H9 (cell line): ENCODE measurements around the gene MYO5B. TPM values are rescaled to one million over a fixed set of nuclear protein-coding genes. Genes with fewer than 3 reads are reported as not detected.

Experiments
- DNase-seq: peaks from one replicate; pipeline ENCODE4 v3.0.0-alpha.2; 2017
- H2AFZ ChIP-seq: one replicate; pipeline ENCODE4 v1.6.1; 2013; ENCODE audit warnings: mild to moderate bottlenecking, low read length, control low read depth, moderate library complexity
- H2AK5ac ChIP-seq: 2 replicates; pipeline ENCODE4 v1.6.1; 2013; ENCODE audit warnings: low read length, control low read depth, mixed read lengths; ENCODE audit not compliant: insufficient read length
- H2BK120ac ChIP-seq: one replicate; pipeline ENCODE4 v1.6.1; 2013; ENCODE audit warnings: low read depth, mild to moderate bottlenecking, low read length, control low read depth, inconsistent platforms; ENCODE audit not compliant: poor library complexity, severe bottlenecking
- H2BK12ac ChIP-seq: 2 replicates; pipeline ENCODE4 v1.6.1; 2013; ENCODE audit warnings: low read length, control low read depth, mixed read lengths, low read depth; ENCODE audit not compliant: insufficient read length
- H2BK15ac ChIP-seq: 2 replicates; pipeline ENCODE4 v1.6.1; 2013; ENCODE audit warnings: low read depth, low read length, control low read depth
- H2BK20ac ChIP-seq: one replicate; pipeline ENCODE4 v1.6.1; 2013; ENCODE audit warnings: low read depth, mild to moderate bottlenecking, low read length, control low read depth, inconsistent platforms; ENCODE audit not compliant: poor library complexity, severe bottlenecking
- H2BK5ac ChIP-seq: 2 replicates; pipeline ENCODE4 v1.6.1; 2013; ENCODE audit warnings: low read length, control low read depth, mixed read lengths; ENCODE audit not compliant: insufficient read length
- H3K14ac ChIP-seq: 2 replicates; pipeline ENCODE4 v1.6.1; 2013; ENCODE audit warnings: low read length, control low read depth; ENCODE audit not compliant: insufficient read depth
- H3K18ac ChIP-seq: 2 replicates; pipeline ENCODE4 v1.6.1; 2013; ENCODE audit warnings: low read depth, mild to moderate bottlenecking, mixed read lengths, low read length, control low read depth; ENCODE audit not compliant: insufficient read length
- H3K23ac ChIP-seq: 2 replicates; pipeline ENCODE4 v1.6.1; 2013; ENCODE audit warnings: low read length, control low read depth, mixed read lengths, low read depth; ENCODE audit not compliant: insufficient read length
- H3K23me2 ChIP-seq: 2 replicates; pipeline ENCODE4 v1.6.1; 2013; ENCODE audit warnings: low read depth, mild to moderate bottlenecking, mixed read lengths, low read length, control low read depth; ENCODE audit not compliant: insufficient read length, poor library complexity, severe bottlenecking
- H3K27ac ChIP-seq: 2 replicates; pipeline ENCODE4 v1.5.1; 2013; ENCODE audit warnings: low read length, control low read depth, mixed read lengths, low read depth; ENCODE audit not compliant: insufficient read length
- H3K27me3 ChIP-seq: 2 replicates; pipeline ENCODE4 v1.6.1; 2013; ENCODE audit warnings: low read length, control low read depth, inconsistent platforms; ENCODE audit not compliant: insufficient read depth
- H3K4ac ChIP-seq: 2 replicates; pipeline ENCODE4 v1.6.1; 2013; ENCODE audit warnings: low read depth, mild to moderate bottlenecking, control low read depth, inconsistent platforms, low read length, moderate library complexity
- H3K4me1 ChIP-seq: 2 replicates; pipeline ENCODE4 v1.6.1; 2013; ENCODE audit warnings: low read length, control low read depth, inconsistent platforms; ENCODE audit not compliant: insufficient read depth
- H3K4me2 ChIP-seq: 2 replicates; pipeline ENCODE4 v1.6.1; 2013; ENCODE audit warnings: low read length, control low read depth, mixed read lengths; ENCODE audit not compliant: insufficient read length, insufficient read depth
- H3K56ac ChIP-seq: 2 replicates; pipeline ENCODE4 v1.6.1; 2013; ENCODE audit warnings: low read depth, mild to moderate bottlenecking, mixed read lengths, low read length, control low read depth; ENCODE audit not compliant: insufficient read length
- H3K79me1 ChIP-seq: 2 replicates; pipeline ENCODE4 v1.6.1; 2013; ENCODE audit warnings: low read depth, mild to moderate bottlenecking, moderate library complexity, low read length, control low read depth, inconsistent platforms; ENCODE audit not compliant: insufficient read depth, poor library complexity, severe bottlenecking
- H3K79me2 ChIP-seq: 2 replicates; pipeline ENCODE4 v1.6.1; 2013; ENCODE audit warnings: low read length, control low read depth, inconsistent platforms; ENCODE audit not compliant: insufficient read depth
- H3K9ac ChIP-seq: 2 replicates; pipeline ENCODE4 v1.6.1; 2013; ENCODE audit warnings: low read length, control low read depth, mixed read lengths; ENCODE audit not compliant: insufficient read length; ENCODE audit errors: extremely low read depth
- H3K9me3 ChIP-seq: one replicate; pipeline ENCODE4 v1.6.1; 2013; ENCODE audit warnings: low read depth, low read length, inconsistent platforms; ENCODE audit not compliant: control insufficient read depth
- H3T11ph ChIP-seq: one replicate; pipeline ENCODE4 v1.6.1; 2013; ENCODE audit warnings: mild to moderate bottlenecking, low read length, control low read depth, inconsistent platforms
- H4K20me1 ChIP-seq: one replicate; pipeline ENCODE4 v1.6.1; 2013; ENCODE audit not compliant: control insufficient read depth, insufficient read length, insufficient read depth
- H4K5ac ChIP-seq: 2 replicates; pipeline ENCODE4 v1.6.1; 2013; ENCODE audit warnings: low read depth, mild to moderate bottlenecking, mixed read lengths, low read length, control low read depth; ENCODE audit not compliant: insufficient read length
- H4K8ac ChIP-seq: replicated peaks from 2 replicates; pipeline ENCODE4 v1.6.1; 2013; ENCODE audit warnings: low read length, control low read depth, mixed read lengths, low read depth; ENCODE audit not compliant: insufficient read length
- H4K91ac ChIP-seq: 2 replicates; pipeline ENCODE4 v1.6.1; 2013; ENCODE audit warnings: low read depth, mild to moderate bottlenecking, moderate library complexity, mixed read lengths, low read length, control low read depth; ENCODE audit not compliant: insufficient read length
- H3K27ac Mint-ChIP-seq, 3 experiments: 2 replicates in 2 of 3; 3 replicates in 1 of 3; pipeline ENCODE4 v1.8.0; 2020 to 2021; ENCODE audit warnings: mixed read lengths in 3 of 3, mild to moderate bottlenecking in 1 of 3, moderate library complexity in 1 of 3
- H3K27me3 Mint-ChIP-seq: 2 replicates; pipeline ENCODE4 v1.8.0; 2021; ENCODE audit warnings: low read depth, mild to moderate bottlenecking, moderate library complexity, mixed read lengths
- H3K36me3 Mint-ChIP-seq, 3 experiments: 2 replicates in 2 of 3; 3 replicates in 1 of 3; pipeline ENCODE4 v1.8.0; 2020 to 2021; ENCODE audit warnings: low read depth in 3 of 3, mixed read lengths in 3 of 3; ENCODE audit not compliant: insufficient read depth in 1 of 3
- H3K4me1 Mint-ChIP-seq, 2 experiments: 2 replicates each; pipeline ENCODE4 v1.8.0; 2020; ENCODE audit warnings: mixed read lengths in 2 of 2
- H3K4me3 Mint-ChIP-seq, 2 experiments: 2 replicates in 1 of 2; 3 replicates in 1 of 2; pipeline ENCODE4 v1.8.0; 2020 to 2021; ENCODE audit warnings: mild to moderate bottlenecking in 2 of 2, mixed read lengths in 2 of 2, moderate library complexity in 1 of 2
- H3K9me3 Mint-ChIP-seq, 2 experiments: 2 replicates in 1 of 2; 3 replicates in 1 of 2; pipeline ENCODE4 v1.8.0; 2020; ENCODE audit warnings: mild to moderate bottlenecking in 2 of 2, mixed read lengths in 2 of 2, moderate library complexity in 1 of 2
- WGBS: extraction: QIAGEN DNeasy Blood & Tissue Kit; methylation state at CpG from one replicate; pipeline ENCODE4 v1.1.7; 2013; ENCODE audit warnings: missing lambda C conversion rate, low lambda C conversion rate, mixed read lengths; ENCODE audit not compliant: insufficient read length; ENCODE audit errors: extremely low coverage; 5-methylcytosine and 5-hydroxymethylcytosine counted together
- total RNA-seq: library from RNA; stranded (reverse); gene quantifications from 2 replicates; pipeline ENCODE4 v1.2.1, GENCODE V29; 2021
- TF ChIP-seq, protein P1 (sequence below): fragments of 200-600 bp; sonication (generic); conservative IDR thresholded peaks from 3 replicates; pipeline ENCODE4 v1.8.0; 2021; ENCODE audit warnings: antibody characterized with exemption, mild to moderate bottlenecking

Gene MYO5B
- total RNA-seq, 1 experiment from 2014 or later: 9.3 TPM

DNA sequence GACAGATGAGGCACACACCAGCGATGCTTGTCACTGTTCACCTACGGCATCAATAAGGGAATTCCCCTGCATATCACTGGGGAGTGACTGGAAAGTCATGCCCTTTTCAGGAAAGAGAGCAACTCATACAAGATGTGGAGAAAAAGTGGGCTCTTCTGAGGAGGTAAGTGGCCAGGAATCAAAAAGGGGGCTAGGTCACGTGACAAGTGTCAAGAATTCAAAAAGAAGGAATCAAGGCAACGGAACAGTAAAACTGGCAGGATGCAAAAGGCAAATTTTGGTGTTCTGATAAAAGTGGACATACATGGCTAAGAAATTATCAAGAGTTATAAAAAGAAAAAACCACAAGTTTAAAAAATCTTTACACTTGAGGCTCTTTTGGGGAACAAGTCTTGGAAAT, 190.9 kb downstream of the MYO5B start:
- no peak overlapping the region for H3K9ac ChIP-seq
- H2AFZ ChIP-seq: no peak overlapping the region
- H3K27ac Mint-ChIP-seq: no peak overlapping the region
- H3K36me3 Mint-ChIP-seq: no peaks in the 10 kb centered on the region
- no peak overlapping the region for H3K14ac ChIP-seq
- no peaks in the 10 kb centered on the region for H3K9me3 ChIP-seq
- no CpG with 5 or more reads among the region's 4 CpGs for WGBS
- H2BK20ac ChIP-seq: no peak overlapping the region
- H3K23me2 ChIP-seq: no peaks in the 10 kb centered on the region
- H3K27ac ChIP-seq: no peak overlapping the region
- H2BK120ac ChIP-seq: no peak overlapping the region
- no peak overlapping the region for H4K5ac ChIP-seq
- no peaks in the 10 kb centered on the region for H3K27me3 ChIP-seq
- H2BK12ac ChIP-seq: no peak overlapping the region
- H2BK15ac ChIP-seq: no peak overlapping the region
- H4K8ac ChIP-seq: no peak overlapping the region
- H3K27me3 Mint-ChIP-seq: no peaks in the 10 kb centered on the region; the same call in 1 of the 2 replicates
- no peak overlapping the region for H2BK5ac ChIP-seq
- H4K91ac ChIP-seq: no peak overlapping the region
- H3K4ac ChIP-seq: no peak overlapping the region
- no peak overlapping the region for H3K4me3 Mint-ChIP-seq
- TF ChIP-seq, protein P1, sequence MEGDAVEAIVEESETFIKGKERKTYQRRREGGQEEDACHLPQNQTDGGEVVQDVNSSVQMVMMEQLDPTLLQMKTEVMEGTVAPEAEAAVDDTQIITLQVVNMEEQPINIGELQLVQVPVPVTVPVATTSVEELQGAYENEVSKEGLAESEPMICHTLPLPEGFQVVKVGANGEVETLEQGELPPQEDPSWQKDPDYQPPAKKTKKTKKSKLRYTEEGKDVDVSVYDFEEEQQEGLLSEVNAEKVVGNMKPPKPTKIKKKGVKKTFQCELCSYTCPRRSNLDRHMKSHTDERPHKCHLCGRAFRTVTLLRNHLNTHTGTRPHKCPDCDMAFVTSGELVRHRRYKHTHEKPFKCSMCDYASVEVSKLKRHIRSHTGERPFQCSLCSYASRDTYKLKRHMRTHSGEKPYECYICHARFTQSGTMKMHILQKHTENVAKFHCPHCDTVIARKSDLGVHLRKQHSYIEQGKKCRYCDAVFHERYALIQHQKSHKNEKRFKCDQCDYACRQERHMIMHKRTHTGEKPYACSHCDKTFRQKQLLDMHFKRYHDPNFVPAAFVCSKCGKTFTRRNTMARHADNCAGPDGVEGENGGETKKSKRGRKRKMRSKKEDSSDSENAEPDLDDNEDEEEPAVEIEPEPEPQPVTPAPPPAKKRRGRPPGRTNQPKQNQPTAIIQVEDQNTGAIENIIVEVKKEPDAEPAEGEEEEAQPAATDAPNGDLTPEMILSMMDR: no peak
- no peaks in the 10 kb centered on the region for H4K20me1 ChIP-seq
- no peak overlapping the region for H3K56ac ChIP-seq
- no peaks in the 10 kb centered on the region for H3K79me1 ChIP-seq
- no peak overlapping the region for H3K4me2 ChIP-seq
- H3T11ph ChIP-seq: no peak overlapping the region
- no peak for DNase-seq
- H3K4me1 Mint-ChIP-seq: peaks cover 3 to 11% of the 10 kb centered on the region in 2 experiments; a peak in 3 of 4 replicates
- H3K18ac ChIP-seq: no peak overlapping the region
- H2AK5ac ChIP-seq: no peak overlapping the region
- no peak overlapping the region for H3K23ac ChIP-seq
- H3K4me1 ChIP-seq: no peaks in the 10 kb centered on the region; the same call in 1 of the 2 replicates
- H3K9me3 Mint-ChIP-seq: no peaks in the 10 kb centered on the region
- no peaks in the 10 kb centered on the region for H3K79me2 ChIP-seq
